Stimulated activated CD8-positive, alpha-beta memory T cell treated with anti-CD3 and anti-CD28 coated beads, Interleukin-4, amount 100 ng/mL, for 48 hours (primary cell): Measurements from ENCODE around the gene AIG1.
A peak's percentile ranks its signal among the peaks of the same experiment; 100 is the strongest.
"Not testable (repeated sequence)": the region's sequence is repeated elsewhere in the genome, so short reads cannot be mapped to it uniquely, and the experiment has no call there.

Source experiments
- DNase-seq: peaks from one replicate; pipeline ENCODE4 v3.0.0-alpha.2; 2020

AIG1 gene

DNA sequence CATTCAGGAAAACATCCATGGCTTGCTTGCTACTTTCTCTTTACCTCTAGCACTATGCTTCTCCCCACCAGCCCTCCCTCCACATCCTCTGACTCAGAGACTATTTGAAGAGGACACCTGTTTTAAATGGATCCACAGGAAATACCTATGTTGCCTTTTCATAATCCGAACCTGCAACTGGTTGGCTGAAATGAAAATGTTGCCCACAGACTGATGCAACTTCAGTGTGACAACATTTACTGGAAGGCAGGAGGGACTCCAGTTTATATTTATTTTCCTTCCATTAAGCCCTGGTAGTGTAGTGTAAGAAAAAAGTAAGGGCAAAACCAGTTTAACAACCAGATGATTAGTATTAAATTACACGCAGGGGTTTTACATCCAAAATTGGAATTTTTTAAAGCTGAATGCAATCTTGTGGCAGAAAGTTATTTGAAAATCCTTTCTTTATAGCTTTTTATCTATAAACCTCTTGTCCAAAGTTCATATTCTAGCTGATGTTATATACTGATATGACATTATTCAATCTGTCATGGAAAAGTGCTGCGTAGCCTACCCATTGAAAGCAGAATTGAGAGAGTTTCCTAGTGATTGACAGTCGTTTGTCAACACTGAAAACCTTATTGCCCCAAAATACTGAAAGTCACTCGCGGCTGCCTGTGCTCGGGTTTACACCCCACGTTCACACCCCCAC lies 881 bp upstream of the AIG1 start:
- DNase-seq = peak; percentile 35

DNA sequence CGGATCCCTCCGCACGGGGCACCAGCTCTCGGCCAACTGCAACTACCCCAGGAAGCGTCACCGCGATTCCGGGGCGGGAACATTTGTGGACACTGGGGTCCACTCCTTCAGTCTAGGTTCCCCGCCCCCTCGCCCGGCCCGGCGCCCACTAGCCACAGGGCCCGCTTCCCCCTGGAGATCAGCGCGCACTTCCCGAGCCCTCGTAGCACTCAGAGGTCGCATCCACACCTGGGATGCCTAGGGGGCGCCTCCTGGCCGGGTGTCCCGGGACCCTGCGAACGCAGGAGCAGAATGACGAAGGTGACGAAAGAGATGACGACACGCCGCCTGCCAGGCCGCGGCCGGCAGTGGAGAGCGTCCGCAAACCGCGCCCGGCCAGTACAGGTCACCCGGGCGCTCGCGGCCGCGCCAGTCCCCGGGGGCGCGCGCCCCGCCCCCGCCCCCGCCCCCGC lies 309 bp upstream of the AIG1 start:
- DNase-seq = peak; percentile 80

DNA sequence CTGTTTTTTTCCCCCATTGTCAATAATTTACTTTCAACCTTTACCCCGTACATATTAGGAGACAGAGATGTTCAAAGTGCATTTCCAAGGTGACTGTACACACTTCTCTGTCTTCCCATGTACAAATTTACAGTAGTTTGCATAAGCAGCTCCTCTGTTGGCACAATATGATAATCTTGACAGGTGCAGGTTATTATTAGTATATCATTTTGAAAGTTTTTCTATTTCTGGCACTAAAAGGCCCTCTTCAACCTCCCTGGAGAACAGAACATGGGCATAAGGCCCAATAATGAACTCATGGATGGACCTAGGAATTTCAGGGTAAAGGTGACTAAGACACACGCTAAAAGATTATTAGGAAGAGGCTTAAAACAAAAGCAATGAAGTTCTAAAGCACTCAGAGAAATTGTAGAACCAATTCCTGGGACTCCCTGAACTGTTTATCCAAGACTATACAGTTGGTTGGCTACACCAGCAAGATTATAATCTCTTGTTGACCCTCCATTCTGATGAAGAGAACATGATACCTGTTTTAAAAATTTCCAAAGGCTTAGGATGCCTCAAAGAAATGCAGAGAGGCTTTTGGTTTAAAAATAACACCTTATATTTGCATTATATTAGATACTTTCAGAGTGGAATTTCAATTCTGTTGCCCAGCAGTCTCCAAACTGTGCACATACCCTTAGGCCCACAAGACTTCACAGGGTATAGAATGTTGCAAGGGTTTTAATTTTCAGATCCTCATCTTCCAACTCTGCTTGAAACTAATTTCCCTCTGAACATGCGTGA lies 1.1 kb downstream of the AIG1 start:
- DNase-seq = no peak

DNA sequence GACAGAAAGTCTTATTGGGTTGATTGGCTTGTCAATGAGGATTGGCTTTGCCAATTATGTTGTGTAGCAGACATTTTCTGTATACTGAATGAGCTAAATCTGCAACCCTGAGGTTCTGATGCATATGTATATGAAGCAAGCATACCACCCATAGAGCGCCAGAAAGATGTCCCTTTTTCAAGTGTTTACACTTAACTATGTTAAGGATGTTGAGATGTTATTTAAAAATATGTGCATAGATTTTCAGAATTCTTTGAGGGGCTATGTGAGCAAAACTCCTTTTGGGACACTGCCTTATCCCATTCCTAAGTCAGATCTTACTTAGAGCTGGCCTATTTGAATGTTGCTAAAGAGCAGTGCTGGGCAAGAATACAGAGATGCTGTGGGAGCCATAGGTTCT lies 1.9 kb downstream of the AIG1 start:
- DNase-seq = no peak

DNA sequence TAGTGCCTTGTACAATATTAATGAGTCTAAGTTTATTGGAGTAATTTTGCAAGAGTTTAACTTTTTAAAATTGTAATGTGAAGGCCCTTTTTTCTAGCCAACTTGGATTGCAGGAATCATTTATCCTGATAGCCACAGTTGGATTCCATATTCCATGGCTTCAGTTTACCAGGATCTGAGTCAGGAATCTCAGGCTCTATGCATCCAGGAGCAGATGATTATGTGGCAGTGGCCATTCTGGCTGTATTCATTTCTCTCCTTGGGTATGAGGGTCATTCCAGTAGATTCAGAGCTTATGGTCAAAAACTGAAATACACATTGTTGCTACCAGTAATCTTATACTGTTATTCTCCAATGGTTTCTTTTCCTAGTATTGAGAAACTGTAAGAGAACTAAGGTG lies 2.9 kb downstream of the AIG1 start:
- DNase-seq = no peak

DNA sequence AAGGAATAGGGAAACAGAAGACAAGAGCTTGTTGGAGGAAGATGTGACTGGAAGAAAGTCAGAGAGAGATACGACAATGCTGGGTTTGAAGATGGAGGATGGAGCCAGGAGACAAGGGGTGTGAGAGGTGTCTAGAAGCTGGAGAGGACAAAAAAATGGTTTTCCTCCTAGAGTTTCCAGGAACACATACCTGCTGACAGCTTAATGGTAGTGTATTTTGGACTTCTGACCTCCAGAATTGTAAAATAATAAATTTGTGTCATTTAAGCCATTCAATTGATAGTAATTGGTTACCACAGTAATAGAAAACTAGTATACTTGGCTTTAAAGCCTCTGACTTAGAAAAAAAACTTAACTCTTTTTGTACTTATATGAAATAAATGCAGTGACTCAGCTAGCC lies 3.6 kb downstream of the AIG1 start:
- no peak for DNase-seq

DNA sequence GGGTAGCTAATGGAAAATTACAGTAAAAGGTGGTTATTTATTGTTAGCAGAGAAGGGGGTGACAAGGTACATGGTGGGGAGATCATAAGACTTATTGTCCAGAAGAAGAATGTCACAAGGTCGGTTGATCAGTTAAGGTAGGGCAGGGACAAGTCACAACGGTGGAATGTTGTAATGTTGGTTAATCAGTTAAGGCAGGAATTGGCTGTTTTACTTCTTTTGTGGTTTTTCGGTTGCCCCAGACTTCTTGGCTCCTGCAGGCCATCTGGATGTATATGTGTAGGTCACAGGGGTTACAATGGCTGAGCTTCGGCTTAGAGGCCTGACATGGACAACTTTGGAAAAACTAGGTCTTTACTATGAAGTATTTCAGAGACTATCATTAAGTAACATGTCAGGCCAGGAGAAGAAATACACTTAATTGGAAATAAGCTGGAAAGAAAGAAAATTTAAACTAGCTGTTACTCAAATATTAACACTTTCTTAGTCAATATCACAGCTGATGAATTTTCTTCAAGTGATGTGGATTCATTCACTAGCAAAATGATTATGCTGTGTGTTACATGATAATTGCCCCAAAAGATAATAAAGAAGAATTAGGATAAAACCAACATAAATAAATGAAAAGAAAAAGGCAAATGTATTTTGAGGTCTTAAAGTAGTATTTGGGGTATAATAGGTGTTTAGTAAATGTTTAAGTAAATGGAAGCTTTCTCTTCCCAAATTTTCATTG lies 4.4 kb downstream of the AIG1 start:
- DNase-seq = no peak

DNA sequence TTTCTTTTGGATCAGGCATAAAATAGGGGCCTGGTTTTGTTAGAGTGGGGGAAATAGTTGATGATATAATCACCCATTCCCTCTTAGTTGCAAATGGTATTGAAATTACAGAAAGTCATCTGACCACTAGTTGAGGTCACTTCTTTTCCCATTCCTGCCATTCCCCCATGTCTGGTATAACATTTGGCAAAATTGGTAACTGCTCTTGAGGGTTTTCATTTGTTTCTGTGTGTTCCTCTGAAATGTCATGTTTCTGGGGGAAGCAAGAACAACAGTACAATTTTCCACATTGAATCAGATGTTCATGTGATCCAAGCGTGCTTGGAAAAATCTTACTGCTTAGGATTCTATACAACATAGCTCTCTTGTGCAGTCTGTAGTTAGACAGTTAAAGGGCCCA lies 7.3 kb downstream of the AIG1 start:
- no peak for DNase-seq

DNA sequence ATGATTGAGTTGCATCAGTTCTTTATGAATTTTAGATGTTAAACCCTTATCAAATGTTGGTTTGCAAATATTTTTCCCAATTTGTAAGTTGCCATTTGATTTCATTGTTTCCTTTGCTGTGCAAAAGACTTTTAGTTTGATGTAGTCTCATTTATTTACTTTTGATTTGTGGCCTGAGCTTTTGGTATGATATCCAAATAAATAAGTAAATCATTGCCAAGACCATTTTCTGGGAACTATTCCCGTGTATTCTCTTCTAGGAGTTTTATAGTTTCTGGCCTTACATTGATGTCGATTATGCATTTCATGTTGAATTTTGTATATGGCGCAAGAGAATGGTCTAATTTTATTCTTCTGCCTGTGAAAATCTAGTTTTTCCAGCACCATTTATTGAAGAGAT lies 13.4 kb downstream of the AIG1 start:
- no peak for DNase-seq

DNA sequence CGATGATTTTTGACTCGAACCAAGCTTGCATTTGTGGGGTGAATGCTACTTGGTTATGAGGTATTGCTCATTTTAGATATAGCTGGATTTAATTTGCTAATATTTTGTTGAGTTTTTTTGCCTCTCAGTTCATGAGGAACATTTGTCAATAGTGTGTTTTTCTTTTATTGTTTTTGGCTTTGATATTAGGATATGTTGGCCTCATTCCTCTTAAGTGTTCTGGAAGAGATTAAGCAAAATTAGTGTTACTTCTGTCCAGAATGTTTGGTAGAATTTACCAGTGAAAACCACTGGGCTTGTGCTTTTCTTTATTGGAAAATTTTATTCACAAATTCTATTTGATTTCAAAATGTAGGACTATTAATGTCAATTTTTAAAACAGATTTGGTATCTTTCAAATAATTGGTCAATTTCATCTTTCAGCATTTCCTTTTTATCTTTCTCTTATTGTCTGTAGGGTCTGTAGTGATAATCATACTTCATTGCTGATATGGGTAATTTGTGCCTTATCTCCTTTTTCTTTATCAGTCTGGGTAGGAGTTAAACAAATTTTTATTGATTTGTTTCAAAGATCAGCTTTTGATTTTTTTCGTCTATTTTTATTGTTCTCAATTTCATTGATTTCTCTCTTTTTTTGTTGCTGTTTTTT lies 14.1 kb downstream of the AIG1 start:
- DNase-seq = no peak

DNA sequence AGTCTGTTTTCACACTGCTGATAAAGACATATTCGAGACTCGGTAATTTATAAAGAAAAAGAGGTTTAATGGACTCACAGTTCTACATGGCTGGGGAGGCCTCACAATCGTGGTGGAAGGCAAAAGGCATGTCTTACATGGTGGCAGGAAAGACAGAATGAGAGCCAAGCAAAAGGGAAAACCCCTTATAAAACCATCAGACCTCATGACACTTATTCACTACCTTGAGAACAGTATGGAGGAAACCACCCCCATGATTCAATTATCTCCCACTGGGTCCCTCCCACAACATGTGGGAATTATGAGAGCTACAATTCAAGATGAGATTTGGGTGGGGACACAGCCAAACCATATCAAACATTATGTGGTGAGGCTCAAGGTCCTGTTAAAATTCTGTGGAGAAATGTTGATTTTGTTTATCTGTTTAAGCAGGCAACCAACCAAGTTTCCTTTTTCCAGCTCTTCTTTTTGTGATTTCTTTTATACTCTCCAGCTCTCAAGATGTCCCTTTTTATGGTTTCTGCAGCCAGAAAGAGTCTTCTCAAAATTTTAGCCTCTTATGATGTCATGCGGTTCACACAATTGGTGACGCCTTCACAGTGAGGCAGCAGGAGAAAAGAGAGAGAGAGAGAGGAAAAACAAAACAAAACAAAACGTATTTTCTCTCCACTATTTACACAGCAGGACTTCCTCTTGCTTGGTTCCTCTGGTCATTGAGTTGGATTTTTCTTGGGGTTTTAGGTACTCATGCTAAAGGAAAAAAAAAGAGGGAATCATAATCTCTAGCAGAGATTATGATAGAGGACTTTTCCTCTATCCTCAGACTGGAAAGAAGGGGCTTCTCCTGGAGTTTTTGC lies 18.0 kb downstream of the AIG1 start:
- DNase-seq = no peak

DNA sequence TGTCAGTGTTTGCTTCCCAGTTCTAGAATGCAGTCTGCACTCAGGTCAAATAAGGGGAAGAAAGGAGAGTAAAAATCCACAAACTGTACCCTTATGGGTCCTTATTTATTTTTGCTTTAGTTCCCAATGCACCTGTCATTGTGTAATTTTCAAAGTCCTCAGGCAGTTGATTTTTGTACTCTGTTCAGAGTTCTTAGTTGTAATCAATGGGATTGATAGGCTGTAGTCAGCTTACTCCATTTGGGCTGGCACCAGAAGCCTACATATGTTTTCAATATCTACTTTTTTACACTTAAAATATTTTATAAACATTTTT lies 18.6 kb downstream of the AIG1 start:
- DNase-seq = no peak

DNA sequence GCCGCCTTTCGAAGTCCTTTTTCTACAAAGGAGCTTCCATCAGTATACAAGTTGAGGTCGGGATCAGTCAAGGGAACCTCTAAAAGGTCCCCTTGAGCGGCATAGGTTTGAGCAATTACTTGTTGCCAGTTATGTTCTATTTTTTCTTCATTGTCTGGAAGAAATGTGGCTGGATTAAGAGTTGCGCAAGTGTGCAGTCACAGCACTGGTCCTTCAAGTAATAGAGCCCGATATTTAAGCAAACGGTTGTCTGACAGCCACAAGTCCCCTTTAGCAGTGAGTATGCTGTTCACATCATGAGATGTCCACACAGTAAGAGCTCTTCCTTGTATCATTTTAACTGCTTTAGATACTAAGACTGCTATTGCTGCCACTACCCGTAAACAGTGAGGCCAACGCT lies 21.6 kb downstream of the AIG1 start:
- not testable (repeated sequence) for DNase-seq

DNA sequence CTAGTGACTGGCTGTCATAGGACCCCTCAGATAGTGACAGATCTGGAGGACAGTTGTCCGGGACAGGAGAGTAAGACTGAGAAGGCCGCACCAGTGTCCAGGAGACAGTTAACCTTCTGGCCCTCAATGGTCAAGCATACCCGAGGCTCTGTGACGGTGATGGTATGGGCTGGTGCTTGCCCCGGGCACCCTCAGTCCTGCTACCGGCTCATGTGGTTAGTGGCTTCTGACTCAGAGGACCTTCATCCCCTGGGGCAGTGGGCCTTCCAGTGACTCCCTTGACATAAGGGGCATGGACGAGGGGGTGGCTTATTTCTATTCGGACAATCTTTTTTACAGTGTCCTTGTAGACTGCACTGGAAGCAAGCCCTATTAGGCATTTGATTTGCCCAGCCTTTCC lies 23.3 kb downstream of the AIG1 start:
- not testable (repeated sequence) for DNase-seq

DNA sequence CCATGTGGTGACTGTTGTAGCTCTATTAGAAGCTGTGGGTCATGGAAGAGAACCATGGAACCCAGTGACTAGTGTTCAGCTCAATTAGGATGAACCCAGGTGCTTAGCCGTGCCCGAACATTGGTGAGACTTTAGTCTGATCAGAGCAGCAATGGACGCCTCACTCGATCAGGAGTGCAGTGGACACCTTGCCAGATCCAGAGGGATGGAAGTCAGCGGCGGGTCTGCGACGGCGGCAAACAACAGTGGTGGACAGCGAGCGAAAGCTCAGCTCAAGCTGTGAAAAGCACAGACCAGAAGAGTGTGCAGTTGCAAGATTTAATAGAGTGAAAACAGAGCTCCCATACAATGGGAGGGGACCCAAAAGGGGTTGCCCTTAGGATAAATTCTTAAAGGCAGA lies 26.6 kb downstream of the AIG1 start:
- DNase-seq = not testable (repeated sequence)

DNA sequence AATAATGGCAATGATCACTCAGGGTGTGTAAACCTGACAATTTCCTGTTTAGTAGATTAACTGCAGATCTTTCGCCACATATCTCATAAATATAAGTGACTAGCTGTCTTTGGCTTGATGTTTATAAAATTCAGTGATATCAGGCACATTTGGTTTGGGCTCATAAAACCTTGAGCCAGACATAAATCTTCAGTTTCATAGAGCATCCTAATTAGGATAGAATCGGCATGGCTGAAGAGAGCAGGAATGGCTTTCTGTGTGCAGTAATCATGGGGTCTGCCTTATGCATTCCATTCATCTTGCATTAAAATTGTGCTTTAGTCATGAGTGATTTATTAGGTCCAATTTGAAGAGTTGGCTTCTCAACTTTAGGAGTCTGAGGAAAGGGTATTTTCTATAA lies 27.2 kb downstream of the AIG1 start:
- DNase-seq = no peak

DNA sequence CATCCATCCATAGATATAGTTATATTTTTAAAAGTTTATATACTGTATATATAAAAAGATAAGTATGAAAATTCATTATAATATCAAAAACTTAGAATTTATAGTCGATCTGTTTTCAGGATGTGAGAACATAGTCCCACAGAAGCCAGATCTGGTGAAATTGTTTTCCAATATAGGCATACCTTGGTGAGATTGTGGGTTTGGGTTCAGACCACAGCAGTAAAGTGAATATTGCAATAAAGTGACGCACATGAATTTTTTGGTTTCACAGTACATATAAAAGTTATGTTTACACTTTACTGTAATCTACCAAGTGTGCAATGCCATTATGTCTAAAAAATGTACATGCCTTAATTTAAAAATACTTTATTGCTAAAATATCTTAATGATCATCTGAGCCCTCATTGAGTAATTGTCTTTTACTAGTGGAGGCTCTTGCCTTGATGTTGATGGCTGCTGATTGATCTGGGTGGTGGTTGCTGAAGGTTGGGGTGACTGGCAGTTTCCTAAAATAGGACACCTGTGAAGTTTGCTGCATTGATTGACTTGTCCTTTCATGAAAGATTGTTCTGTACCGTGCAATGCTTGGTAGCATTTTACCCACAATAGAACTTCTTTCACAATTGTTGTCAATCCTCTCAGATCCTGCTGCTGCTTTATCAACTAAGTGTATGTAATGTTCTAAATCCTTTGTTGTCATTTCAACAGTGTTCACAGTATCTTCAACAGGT lies 29.8 kb downstream of the AIG1 start:
- DNase-seq = no peak

DNA sequence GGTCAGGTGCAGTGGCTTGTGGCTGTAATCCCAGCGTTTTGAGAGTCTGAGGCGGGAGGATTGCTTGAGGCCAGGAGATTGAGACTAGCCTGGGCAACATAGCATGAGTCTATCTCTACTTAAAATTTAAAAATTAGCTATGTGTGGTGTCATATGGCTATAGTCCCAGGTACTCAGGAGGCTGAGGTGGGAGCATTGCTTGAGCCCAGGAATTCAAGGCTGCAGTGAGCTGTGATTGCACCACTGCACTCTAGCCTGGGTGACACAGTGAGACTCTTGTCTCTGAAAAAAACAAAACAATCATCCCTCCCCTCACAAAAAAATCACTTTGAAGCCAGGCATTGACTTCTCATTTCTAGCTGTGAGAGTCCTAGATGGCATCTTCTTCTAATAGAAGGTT lies 32.1 kb downstream of the AIG1 start:
- no peak for DNase-seq

DNA sequence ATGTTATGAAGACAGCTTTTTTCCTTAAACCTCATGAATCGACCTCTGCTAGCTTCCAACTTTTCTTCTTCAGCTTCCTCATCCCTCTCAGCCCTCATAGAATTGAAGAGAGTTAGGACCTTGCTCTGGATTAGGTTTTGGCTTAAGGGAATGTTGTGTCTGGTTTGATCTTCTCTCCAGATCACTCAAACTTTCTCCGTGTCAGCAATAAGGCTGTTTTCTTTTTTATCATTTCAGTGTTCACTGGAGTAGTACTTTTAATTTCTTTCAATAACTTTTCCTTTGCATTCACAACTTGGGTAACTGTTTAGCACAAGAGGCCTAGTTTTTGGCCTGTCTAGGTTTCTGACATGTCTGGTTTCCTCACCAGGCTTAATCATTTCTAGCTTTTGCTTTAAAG lies 32.6 kb downstream of the AIG1 start:
- DNase-seq = no peak

DNA sequence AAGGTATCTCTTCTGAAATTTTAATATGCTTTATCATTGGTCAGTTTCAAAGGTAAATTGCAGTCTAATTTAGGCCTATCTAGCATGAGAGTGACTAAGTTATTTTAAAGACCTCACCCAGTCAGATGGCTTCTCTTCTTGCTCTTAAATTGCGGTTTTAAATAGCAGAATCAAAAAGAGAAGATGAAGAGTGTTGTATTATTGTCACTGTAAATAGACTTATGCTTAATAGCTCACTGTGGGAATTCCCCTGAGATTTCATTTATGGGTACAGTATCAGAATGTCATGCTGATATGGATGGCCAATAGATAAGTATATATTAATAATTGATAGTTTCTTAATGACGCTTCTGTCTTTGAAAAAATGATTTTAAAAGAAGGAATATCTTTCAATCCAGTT lies 35.7 kb downstream of the AIG1 start:
- no peak for DNase-seq

DNA sequence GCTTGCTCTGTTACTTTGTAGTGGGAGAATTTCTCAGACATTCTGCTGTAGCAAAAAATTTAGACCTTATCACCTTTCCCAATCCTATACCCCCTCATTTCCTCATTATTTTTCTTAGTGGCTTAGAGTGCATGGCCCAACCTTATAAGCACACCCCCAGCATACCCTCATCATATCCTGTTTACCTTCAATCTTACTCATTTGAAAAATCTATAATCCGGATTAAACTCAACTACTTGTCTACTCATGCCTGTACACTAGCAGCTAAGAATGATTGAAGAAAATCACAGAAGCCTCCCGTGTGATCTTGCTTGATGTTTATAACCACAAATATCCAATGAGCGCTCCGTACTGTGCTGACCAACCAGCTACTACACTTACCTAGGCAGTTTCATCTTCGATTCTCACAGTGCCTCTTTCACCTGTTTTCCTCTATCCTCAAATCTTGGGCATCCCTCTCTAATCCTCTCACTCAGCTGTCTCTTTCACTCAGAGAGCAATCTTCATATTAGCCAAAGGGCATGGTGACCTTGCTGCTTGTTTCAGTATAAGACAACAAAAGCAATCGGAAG lies 36.6 kb downstream of the AIG1 start:
- DNase-seq = no peak
